C4-2B (cell line): ENCODE results near the gene ATF3.

ENCODE experiments used
- H3K27ac ChIP-seq: fragments of 450-650 bp; 2 replicates; pipeline ENCODE4 v1.5.1; 2017
- ZFX ChIP-seq: fragments of 450-650 bp; IDR thresholded peaks from 2 replicates; pipeline ENCODE4 v1.6.1; 2017
- TF ChIP-seq, protein P1 (sequence below): fragments of 450-650 bp; conservative IDR thresholded peaks from 2 replicates; pipeline ENCODE4 v1.5.1; 2017; ENCODE audit warnings: mild to moderate bottlenecking

Gene ATF3

DNA sequence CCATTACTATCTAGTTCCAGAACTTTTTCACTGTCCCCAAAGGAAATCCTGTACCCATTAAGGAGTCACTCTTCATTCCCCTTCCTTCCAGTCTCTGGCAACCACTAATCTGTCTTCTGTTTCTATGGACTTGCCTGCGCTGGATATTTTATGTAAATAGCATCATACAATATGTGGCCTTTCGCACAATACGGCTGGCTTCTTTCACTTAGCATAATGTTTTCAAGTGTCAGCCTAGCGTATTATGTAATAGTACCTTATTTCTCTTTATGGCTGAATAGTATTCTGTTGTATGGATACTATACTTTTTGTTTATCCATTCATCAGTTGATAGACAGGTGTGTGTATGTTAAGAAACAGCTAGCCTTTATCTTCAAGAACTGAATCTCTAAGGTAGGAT is 14.3 kb downstream of the ATF3 start:
- TF ChIP-seq, protein P1, sequence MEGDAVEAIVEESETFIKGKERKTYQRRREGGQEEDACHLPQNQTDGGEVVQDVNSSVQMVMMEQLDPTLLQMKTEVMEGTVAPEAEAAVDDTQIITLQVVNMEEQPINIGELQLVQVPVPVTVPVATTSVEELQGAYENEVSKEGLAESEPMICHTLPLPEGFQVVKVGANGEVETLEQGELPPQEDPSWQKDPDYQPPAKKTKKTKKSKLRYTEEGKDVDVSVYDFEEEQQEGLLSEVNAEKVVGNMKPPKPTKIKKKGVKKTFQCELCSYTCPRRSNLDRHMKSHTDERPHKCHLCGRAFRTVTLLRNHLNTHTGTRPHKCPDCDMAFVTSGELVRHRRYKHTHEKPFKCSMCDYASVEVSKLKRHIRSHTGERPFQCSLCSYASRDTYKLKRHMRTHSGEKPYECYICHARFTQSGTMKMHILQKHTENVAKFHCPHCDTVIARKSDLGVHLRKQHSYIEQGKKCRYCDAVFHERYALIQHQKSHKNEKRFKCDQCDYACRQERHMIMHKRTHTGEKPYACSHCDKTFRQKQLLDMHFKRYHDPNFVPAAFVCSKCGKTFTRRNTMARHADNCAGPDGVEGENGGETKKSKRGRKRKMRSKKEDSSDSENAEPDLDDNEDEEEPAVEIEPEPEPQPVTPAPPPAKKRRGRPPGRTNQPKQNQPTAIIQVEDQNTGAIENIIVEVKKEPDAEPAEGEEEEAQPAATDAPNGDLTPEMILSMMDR = no peak
- TF ChIP-seq ZFX = no peak
- no peak overlapping the region for H3K27ac ChIP-seq

DNA sequence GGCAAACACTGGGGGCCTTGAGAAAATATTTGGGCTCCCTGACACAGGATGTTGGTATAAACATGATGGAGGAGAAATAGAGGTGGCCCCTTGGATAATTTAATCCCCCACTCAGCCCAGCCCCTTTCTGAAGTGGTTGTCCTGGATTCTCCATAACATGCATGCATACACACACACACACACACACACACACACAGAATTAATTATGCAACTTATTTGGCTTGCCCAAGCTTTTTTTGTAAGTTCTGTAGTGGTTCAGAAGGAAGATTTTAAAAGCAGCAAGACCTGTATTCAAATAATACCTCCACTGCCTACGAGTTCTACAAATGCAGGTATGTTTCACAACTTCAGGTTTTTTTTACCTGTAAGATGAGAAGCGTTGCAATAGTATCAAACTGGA is 15.0 kb downstream of the ATF3 start:
- H3K27ac ChIP-seq = no peak overlapping the region
- TF ChIP-seq, protein P1 = no peak
- no peak for TF ChIP-seq ZFX

DNA sequence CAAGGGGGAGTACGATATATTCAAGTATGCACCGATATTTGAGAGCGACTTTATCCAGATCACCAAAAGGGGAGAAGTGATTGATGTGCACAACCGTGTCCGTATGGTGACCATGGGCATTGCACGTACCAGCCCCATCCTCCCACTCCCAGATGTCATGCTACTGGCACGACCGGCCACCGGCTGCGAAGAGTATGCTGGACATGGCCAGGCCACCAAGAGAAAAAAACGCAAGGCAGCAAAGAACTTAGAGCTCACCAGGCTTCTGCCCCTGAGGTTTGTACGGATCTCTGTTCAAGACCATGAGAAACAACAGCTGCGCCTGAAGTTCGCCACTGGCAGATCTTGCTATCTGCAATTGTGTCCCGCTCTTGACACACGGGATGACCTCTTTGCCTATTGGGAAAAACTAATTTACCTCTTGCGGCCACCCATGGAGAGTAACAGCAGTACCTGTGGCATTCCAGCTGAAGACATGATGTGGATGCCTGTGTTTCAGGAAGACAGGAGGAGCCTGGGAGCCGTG is 16.5 kb downstream of the ATF3 start:
- no peak overlapping the region for H3K27ac ChIP-seq

DNA sequence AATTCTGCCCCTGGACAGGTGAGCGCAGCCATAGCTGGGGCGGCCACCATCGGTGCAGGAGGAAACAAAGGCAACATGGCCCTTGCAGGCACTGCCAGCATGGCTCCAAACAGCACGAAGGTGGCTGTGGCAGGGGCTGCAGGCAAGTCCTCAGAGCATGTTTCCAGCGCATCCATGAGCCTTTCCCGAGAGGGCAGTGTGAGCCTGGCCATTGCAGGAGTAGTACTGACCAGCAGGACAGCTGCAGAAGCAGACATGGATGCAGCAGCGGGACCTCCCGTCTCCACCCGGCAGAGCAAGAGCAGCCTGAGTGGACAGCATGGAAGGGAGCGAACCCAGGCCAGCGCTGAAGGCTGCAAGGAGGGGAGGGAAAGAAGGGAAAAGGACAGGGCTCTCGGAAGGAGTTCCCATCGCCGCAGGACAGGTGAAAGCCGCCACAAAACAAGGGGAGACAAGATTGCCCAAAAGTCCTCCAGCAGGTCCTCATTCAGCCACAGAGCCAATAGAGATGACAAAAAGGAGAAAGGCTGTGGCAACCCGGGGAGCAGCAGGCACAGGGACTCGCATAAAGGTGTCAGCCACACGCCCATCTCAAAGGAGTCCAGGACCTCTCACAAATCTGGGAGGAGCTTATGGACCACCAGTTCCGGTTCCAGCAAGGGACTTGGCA is 17.4 kb downstream of the ATF3 start:
- H3K27ac ChIP-seq = no peak overlapping the region
- TF ChIP-seq, protein P1 = no peak
- no peak for TF ChIP-seq ZFX

More for the DNA sequence above, 16.5 kb downstream of the ATF3 start:
- TF ChIP-seq, protein P1 = no peak
- TF ChIP-seq ZFX = no peak

DNA sequence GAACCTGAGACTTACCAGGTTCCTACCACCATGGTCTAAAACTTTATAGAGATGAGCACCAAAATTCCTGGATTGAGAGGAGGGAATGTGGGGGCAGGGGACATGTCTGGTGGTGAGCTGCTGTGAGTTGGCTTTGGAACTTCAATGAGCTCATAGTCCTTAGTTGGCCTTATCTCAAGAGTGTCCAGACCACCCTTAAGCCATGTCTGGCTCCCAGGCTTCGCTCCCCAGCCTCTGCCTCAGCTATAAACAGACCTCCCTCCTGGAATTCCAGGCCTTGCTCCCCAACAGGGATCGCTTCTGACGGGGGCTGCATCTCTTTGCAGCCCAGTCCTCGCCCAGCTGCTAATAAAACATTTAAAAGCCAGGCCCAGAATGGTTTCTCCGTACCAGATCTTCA is 19.5 kb downstream of the ATF3 start:
- TF ChIP-seq ZFX = no peak
- TF ChIP-seq, protein P1 = no peak
- no peak overlapping the region for H3K27ac ChIP-seq

DNA sequence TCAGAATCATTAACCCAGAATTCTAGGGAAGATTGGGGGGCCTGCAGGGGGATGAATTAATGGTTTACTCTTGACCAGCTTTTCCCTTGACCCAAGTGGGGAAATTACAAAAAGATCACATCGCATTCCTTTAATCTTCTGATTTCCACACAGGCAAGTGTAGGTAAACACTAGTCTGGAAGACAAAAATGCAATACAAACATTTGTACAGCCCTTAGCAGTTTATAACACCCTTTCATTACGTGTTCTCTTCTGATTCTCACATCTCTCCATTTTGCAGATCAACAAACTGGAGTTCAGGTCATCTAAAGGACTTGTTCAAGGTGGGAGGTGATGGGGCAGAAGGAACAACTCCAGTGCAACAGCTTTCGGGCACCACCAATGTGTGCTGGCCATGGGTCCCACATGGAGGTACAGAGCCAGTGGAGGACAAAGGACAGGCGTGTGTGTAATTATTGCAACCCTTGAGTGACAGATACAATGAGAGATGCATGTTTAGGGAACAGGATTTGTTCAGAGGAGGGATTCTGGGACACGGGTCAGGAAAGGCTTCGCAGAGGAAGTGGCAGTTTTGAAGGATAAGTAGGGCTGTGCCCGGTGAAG is 20.4 kb downstream of the ATF3 start:
- H3K27ac ChIP-seq = no peak overlapping the region
- TF ChIP-seq ZFX = no peak
- TF ChIP-seq, protein P1 = no peak

DNA sequence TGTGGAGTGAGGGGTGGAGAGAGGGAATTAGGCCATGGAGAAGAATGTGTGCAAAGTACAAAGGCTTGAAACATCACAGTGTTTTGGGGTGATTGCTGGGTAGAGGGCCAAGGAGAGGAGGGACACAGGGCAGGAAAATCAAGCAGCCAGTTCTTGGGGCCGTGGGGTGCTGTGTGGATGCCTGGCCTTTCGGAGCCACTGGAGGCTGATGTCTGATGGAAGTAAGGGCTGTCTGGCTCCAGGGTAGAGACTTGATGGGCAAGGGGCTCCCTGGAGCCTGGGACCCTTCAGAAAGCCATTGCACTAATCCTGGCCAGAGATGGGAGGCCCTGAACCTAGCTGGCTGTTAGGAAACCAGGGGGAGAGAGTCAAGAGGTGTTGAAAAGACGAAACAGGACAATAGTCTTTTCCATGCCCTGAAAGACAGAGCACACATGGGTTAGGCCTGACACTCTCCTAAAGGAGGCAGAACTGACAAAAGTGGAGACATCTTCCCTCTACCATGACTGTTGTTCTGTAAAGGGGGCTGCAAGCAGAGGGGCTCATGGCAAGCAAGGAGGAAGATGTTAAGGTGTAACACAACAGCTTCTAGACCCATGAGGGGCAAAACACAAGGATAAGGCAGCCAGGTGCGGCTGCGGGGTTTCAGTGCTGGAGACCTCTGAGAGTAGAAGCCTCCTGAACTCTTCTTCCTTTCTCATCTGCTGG is 21.0 kb downstream of the ATF3 start:
- no peak for TF ChIP-seq ZFX
- TF ChIP-seq, protein P1 = no peak
- no peak overlapping the region for H3K27ac ChIP-seq
